HT-29 (cell line): ENCODE measurements around the gene TBATA. TPM values are rescaled to one million over a fixed set of nuclear protein-coding genes. Genes with fewer than 3 reads are reported as not detected.

Source experiments
- DNase-seq: peaks from one replicate; pipeline ENCODE4 v3.0.0-alpha.2; 2015; ENCODE audit warnings: low spot score
- total RNA-seq: library from RNA; depleted of rRNA; stranded (reverse); fragments of >200 nt; shearing (Covaris generic); gene quantifications from 2 replicates; pipeline ENCODE4 v1.2.3, GENCODE V29; 2014

Gene TBATA
- total RNA-seq, 1 experiment from 2014 or later: not detected

- DNase-seq: no peak
These were observed 23.9 kb upstream of the TBATA start for GRCh38 chr10:70809011-70809611.

- no peak for DNase-seq
These were observed 22.4 kb upstream of the TBATA start for GRCh38 chr10:70807556-70807955.

GRCh38 chr10:70806841-70807240 is 21.7 kb upstream of the TBATA start:
- no peak for DNase-seq

GRCh38 chr10:70805619-70806215 is 20.5 kb upstream of the TBATA start:
- no peak for DNase-seq

GRCh38 chr10:70804421-70804808 is 19.2 kb upstream of the TBATA start:
- no peak for DNase-seq

- no peak for DNase-seq
These were observed 18.7 kb upstream of the TBATA start for GRCh38 chr10:70803775-70804420.

GRCh38 chr10:70801854-70802253 is 16.7 kb upstream of the TBATA start:
- DNase-seq: no peak

GRCh38 chr10:70799124-70799523 is 13.9 kb upstream of the TBATA start:
- no peak for DNase-seq

- no peak for DNase-seq
These were observed 12.7 kb upstream of the TBATA start for GRCh38 chr10:70797840-70798239.

GRCh38 chr10:70795613-70796012 is 10.4 kb upstream of the TBATA start:
- DNase-seq: no peak

GRCh38 chr10:70791386-70792039 is 6.3 kb upstream of the TBATA start:
- DNase-seq: no peak

GRCh38 chr10:70786799-70787415 is 1.7 kb upstream of the TBATA start:
- DNase-seq: no peak

GRCh38 chr10:70784471-70784870 is 706 bp downstream of the TBATA start:
- no peak for DNase-seq

GRCh38 chr10:70784016-70784415 is 1.2 kb downstream of the TBATA start:
- no peak for DNase-seq

- DNase-seq: no peak
These were observed 2.2 kb downstream of the TBATA start for GRCh38 chr10:70782746-70783680.

GRCh38 chr10:70782086-70782745 is 3.0 kb downstream of the TBATA start:
- DNase-seq: no peak

- no peak for DNase-seq
These were observed 3.6 kb downstream of the TBATA start for GRCh38 chr10:70781461-70782051.

GRCh38 chr10:70780772-70781171 is 4.4 kb downstream of the TBATA start:
- no peak for DNase-seq

- no peak for DNase-seq
These were observed 4.8 kb downstream of the TBATA start for GRCh38 chr10:70780370-70780760.
